Jurkat, Clone E6-1 (cell line): Measurements from ENCODE around the gene HSD3B7.

Source experiments
- DNase-seq: peaks from one replicate; pipeline ENCODE4 v3.0.0-alpha.2; 2011; ENCODE audit warnings: low read depth, low spot score
- H3K4me3 ChIP-seq: 2 replicates; pipeline ENCODE4 v1.5.1; 2011; ENCODE audit warnings: mild to moderate bottlenecking, low read length, control low read depth, moderate library complexity

The HSD3B7 gene

DNA sequence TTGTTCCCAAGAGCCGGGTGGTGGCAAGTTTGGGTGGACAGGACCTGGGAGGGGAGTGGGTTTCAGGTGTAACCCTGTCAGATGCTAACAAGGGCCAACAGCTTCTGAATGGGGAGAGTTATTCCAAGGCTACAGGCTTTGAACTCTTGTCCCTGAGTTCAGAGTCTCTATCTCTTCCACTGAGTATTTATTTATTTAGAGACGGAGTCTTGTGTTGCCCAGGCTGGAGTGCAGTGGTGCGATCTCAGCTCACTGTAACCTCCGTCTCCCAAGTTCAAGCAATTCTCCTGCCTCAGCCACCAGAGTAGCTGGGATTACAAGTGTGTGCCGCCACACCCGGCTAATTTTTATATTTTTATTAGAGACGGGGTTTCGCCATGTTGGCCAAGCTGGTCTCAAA, 30.0 kb upstream of the HSD3B7 start:
- no peak overlapping the region for H3K4me3 ChIP-seq
- DNase-seq, result no peak

DNA sequence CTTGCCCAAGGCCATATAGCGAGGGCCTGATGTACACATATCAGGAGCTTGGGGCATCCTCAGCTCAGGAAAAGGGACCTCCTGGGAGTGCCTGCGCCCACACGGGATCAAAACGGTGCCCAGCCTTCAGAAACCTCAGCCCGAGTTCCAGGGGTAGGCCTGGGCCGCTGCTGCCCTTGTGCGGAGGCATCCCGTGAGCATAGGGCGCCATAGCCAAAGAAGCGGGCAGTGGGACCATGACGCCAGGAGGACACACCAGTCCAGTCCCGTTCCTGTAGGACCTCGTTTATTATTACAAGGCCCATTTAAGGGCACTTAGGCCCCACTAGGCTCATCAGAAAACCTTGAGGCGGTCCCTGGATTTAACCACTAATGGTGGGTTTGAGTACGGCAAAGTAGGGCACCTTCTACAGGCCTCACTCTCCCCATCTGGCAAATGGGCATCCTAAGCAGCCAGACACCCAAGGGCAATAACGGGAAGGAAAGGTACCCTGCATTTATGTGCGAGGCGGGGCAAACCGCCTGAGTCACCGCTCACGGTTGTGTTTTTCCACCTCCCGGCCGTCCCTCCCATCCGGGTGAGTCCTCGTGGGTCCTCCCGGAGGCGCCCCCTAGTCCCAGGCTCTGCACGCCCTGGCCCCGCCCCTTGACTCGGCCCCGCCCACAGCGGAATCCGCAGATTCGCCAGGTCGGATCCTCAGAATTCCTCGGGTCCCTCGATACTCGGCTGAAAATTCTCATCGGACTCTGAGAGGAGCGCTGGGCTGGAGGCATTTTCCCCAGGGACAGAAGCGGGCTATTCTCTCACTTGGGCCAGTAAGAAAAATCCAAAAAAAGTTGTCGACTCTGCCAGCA, 28.2 kb upstream of the HSD3B7 start:
- DNase-seq, result peak; percentile 86
- peak overlapping the region; percentile 93 for H3K4me3 ChIP-seq

DNA sequence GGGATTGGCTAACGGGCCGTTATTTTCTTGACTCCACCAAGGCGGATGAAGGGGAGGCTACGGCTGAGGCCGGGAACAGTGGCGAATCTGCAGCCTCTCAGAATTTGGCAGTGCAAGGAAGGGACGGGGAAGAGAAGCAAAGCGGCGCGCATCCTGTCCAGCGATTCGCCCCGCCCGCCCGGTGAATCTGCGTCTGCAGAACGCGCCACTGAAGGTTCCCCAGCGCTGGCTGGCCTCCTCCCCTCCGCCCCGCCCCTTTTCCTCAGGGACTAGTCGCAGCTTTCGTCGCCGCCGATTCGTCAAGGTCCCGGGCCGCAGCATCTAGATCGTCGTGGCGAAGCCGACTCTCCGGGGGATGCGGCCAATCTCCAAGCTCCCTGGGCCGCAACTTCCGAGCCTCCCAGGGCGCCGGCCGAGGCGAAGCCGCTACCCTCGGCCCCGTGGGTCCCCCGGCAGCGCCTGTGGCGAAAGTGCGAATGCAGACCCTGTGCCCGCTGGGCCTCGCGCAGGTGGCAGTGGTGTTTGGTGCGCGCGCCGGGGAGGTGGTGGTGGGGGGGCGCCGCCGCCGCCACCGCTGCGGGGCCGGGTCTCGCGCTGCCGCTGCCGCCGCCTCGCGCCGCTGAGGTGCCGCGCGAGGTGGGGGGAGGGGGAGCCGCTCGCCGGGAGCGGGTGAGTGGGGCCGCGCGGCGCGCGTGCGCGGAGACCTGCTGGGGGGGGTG, 27.4 kb upstream of the HSD3B7 start, which contains the start of gene SETD1A:
Gene SETD1A (plus strand): TSS at position 299 of the 719 bp plus-strand sequence. CDS start 978 bp downstream, outside the sequence.
- H3K4me3 ChIP-seq, result peak within 1 kb of the TSS; percentile 93
- peak; percentile 94 for DNase-seq

DNA sequence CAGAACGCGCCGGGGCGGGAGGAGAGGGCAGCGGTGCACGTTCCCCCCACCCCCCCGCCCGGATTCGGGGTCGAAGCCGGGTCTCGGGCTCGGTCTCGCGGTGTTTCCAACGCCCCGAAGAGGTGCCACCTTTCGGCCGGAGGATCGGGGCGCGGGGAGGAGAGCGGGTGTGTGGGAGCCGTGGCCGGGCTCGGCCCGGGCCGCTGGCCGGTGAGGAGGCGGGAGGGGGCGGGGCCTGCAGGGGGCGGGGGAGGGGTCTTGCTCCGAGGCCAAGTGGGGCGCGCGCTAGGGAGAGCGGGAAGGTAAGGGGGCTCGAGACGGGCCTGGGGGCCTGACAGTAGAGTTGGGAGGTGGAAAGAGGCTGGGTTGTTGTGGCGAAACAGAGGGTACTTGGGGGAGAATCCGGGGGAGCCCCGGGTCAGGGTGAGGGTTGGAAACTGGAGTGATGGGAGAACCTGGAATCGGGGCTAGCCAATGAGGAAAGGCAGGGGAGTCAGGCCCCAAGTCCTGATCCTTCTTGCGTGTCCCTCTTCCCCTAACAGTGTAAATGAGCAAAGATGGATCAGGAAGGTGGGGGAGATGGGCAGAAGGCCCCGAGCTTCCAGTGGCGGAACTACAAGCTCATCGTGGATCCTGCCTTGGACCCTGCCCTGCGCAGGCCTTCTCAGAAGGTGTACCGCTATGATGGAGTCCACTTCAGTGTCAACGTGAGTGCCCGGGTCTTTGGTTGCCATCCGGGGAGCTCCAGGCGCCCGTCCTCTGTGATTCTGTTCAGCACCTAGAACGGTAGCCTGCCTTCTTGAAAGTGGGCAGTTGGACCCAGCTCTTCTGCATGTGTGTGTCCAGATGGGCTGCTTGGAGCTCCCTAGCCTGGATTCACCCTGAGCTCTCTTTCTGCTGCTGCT, 26.6 kb upstream of the HSD3B7 start:
- H3K4me3 ChIP-seq, result peak overlapping the region; percentile 93
- no peak for DNase-seq

DNA sequence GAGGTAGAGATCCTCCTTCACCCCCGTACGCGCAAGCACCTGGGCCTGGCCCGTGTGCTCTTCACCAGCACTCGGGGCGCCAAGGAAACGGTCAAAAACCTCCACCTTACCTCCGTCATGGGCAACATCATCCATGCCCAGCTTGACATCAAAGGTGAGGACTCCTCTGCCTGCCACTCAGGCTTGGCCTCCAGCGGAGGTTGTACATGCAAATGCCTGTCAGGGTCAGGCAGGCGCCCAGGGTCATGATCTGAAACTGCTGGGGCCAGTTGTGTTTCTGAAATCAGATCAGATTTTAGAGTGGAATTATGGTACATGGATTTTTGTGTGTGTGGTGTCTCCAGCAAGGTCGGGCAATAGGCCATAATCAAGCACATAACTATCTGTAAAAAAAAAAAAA, 23.6 kb upstream of the HSD3B7 start:
- DNase-seq, result no peak
- no peak overlapping the region for H3K4me3 ChIP-seq

DNA sequence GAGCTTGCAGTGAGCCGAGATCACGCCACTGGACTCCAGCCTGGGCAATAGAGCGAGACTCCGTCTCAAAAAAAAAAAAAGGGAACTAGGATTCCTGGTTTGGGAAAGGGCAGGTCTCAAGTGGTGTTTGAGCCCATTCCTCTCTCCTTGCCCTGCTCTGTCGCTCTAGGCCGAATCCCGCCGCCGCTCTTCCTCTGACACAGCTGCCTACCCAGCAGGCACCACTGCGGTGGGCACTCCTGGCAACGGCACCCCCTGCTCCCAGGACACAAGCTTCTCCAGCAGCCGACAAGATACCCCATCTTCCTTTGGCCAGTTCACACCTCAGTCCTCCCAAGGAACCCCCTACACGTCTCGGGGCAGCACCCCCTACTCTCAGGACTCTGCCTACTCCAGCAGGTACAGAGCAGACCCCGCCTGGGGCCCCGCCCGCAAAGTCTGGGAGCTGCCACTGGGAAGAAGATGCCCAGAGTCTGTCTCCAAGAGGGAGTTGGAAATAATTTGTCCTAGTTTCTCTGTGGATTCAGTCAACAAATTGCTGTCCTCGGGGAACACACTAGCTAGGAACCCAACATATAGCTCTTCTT, 21.0 kb upstream of the HSD3B7 start:
- no peak overlapping the region for H3K4me3 ChIP-seq
- DNase-seq, result no peak

DNA sequence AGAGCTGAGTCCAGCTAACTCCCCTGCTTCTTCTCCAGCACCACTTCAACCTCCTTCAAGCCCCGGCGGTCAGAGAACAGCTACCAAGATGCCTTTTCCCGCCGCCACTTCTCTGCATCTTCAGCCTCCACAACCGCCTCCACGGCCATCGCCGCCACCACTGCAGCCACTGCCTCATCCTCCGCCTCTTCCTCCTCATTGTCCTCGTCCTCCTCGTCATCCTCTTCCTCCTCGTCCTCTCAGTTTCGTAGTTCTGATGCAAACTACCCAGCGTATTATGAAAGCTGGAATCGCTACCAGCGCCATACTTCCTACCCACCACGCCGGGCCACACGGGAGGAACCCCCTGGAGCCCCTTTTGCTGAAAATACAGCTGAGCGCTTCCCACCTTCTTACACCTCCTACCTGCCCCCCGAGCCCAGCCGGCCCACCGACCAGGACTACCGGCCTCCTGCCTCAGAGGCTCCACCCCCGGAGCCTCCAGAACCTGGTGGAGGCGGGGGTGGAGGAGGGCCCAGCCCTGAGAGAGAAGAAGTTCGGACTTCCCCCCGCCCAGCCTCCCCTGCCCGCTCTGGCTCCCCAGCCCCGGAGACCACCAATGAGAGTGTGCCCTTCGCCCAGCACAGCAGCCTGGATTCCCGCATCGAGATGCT, 20.3 kb upstream of the HSD3B7 start:
- no peak overlapping the region for H3K4me3 ChIP-seq
- DNase-seq, result no peak

DNA sequence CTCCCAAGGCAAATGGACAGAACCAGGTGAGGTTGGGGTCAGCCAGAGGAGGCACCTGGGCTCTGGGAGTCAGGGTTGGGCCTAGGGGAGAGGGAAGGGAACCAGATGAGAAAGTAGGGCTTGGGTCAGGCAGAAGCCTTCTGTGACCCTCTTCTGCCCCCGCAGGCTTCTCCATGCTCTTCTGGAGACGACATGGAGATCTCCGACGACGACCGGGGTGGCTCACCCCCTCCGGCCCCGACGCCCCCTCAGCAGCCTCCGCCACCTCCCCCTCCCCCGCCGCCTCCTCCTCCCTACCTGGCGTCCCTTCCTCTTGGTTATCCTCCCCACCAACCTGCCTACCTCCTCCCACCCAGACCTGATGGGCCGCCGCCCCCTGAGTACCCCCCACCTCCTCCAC, 19.6 kb upstream of the HSD3B7 start:
- H3K4me3 ChIP-seq, result no peak overlapping the region
- no peak for DNase-seq

DNA sequence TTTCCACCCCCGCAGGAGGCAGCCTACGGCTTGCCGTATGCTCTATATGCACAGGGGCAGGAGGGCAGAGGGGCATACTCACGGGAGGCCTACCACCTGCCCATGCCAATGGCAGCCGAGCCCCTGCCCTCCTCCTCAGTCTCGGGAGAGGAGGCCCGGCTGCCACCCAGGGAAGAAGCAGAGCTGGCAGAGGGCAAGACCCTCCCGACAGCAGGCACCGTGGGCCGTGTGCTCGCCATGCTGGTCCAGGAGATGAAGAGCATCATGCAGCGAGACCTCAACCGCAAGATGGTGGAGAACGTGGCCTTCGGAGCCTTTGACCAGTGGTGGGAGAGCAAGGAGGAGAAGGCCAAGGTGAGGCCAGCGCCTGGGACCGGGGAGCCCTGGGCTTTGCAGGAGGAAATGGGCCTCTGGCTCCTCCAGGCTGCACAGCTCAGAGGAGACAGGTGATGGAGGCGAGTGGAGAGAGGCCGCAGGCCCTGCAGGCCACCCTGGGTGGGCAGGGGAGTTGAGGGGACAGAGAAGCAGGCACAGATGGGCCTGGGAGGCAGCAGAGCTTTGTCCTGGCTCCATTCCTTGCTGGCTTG, 18.9 kb upstream of the HSD3B7 start:
- DNase-seq, result no peak
- no peak overlapping the region for H3K4me3 ChIP-seq

DNA sequence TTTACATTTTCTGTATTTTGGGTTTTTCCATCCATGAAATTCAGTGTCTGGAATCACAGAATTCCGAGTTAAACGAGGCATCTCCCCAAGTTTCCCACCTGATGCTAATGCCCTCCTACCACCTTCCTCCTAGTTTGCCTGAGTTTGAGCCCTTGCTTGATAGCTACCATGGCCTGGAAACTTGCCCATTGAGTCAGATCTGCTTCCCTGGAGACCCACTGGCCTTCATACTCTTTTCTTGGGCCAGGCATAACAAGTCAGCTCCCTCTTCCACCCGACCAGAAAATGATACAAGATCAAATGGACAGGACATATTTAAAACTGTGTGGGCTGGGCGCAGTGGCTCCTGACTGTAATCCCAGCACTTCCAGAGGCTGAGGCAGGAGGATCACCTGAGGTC, 17.2 kb upstream of the HSD3B7 start:
- H3K4me3 ChIP-seq, result no peak overlapping the region
- DNase-seq, result no peak

DNA sequence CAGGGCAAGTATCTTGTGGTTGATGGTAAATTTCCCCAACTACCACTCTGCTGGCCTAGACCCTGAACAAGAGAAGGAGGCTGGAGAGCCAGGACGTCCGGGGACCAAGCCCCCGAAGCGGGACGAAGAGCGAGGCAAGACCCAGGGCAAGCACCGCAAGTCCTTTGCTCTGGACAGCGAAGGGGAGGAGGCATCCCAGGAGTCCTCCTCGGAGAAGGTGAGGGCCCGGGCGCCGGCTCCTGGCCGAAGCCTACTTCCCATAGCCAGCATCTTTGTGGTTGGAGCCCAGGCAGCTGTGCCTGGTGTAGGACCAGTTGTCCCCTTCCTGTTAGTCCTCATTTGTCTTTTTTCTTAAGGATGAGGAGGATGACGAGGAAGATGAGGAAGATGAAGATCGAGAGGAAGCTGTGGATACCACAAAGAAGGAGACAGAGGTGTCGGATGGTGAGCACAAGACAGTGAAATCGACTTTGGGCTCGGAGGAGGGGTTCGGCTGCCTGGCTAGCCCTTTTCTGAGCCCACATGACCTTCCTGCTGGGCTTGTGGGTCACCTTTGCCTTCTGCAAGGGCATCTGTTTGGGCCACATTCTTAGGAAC, 15.7 kb upstream of the HSD3B7 start:
- no peak overlapping the region for H3K4me3 ChIP-seq
- no peak for DNase-seq

DNA sequence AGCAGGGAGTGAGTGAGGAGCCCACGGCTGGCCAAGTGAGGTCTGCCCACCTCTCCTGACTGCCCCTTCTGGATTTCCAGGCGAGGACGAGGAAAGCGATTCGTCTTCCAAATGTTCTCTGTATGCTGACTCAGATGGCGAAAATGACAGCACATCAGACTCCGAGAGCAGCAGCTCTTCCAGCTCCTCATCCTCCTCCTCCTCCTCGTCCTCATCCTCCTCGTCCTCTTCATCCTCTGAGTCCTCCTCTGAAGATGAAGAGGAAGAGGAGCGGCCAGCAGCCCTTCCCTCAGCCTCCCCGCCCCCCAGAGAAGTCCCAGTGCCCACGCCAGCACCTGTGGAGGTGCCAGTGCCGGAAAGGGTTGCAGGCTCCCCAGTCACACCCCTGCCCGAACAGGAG, 13.7 kb upstream of the HSD3B7 start:
- DNase-seq, result no peak
- no peak overlapping the region for H3K4me3 ChIP-seq

DNA sequence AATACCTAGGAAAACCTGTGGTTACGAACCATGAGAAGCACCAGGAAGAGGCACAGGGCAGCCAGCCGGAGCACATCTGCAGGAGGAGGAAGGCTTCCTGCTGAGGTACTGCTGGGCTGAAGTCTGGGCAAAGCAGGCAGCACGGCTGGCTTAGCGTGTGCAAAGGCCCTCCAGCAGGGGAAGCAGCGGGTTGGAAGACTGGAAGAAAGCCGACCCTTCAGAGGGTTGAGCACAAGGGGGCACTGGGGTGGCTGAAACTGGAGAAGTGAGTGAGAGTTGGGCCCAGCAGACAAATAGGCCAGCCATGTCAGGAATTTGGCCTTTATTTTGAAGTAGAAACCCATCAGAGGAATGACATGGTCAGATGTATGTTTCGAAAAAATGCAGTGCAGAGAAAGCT, 12.1 kb upstream of the HSD3B7 start:
- DNase-seq, result no peak
- H3K4me3 ChIP-seq, result no peak overlapping the region

DNA sequence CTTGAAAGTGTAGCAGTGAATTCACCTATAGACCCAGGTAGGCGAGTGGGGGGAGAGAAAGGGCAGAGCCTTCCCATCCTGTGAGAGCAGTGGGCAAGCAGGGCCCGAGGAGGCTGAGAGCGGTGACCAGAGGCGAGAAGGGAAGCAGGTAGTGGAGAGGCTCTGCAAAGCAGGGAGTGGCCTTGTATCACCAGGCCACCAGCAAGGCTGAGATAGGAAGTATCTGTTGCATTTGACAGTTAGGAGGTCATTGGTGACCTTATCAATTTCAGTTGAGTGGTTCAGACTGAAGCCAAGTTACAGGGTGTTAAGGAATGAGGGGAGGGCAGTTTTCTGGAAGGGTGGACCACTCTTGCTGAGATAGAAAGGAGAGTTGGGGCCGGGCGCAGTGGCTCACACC, 10.7 kb upstream of the HSD3B7 start:
- no peak for DNase-seq

DNA sequence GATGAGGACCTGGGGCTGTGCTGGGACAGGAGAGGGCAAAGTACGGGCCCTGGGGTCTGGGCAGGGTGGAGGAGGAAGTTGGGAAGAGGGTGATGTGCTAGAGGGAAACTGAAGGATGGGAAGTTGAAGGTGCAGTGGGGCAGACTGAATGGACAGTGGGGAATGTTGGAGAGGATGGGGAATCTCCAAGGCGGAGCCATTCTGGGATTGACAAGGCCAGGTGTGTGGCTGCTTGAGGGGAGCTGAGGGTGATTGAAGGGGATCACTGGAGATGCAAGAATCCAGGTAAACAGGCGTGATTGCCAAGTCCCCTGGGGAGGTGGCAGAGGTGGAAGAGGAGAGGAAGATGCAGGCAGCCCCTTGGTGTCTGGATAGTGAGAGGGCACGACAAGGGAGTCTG, 8.5 kb upstream of the HSD3B7 start:
- no peak for DNase-seq
- H3K4me3 ChIP-seq, result no peak overlapping the region

More for the DNA sequence above, 10.7 kb upstream of the HSD3B7 start:
- H3K4me3 ChIP-seq, result no peak overlapping the region

DNA sequence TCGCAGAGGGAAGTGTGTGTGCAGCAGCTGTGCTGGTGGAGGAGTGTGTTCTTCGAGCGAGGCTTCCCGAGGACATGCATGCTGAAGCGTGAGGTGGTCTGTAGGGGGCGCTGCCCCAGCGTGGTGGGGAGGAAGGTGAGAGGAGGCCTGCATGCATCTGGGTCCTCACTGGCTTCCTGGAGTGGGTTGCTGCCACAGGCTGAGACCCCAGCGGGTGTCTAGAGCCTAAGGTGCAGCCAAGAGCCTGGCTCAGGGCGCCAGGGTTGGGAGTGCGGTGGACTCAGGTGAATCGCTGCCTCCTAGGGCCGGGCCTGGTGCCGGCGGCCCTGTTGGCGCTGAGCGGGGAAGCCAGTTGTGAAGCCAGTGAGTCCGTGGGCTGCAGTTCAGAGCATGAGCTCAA, 7.5 kb upstream of the HSD3B7 start:
- DNase-seq, result no peak
- H3K4me3 ChIP-seq, result no peak overlapping the region

DNA sequence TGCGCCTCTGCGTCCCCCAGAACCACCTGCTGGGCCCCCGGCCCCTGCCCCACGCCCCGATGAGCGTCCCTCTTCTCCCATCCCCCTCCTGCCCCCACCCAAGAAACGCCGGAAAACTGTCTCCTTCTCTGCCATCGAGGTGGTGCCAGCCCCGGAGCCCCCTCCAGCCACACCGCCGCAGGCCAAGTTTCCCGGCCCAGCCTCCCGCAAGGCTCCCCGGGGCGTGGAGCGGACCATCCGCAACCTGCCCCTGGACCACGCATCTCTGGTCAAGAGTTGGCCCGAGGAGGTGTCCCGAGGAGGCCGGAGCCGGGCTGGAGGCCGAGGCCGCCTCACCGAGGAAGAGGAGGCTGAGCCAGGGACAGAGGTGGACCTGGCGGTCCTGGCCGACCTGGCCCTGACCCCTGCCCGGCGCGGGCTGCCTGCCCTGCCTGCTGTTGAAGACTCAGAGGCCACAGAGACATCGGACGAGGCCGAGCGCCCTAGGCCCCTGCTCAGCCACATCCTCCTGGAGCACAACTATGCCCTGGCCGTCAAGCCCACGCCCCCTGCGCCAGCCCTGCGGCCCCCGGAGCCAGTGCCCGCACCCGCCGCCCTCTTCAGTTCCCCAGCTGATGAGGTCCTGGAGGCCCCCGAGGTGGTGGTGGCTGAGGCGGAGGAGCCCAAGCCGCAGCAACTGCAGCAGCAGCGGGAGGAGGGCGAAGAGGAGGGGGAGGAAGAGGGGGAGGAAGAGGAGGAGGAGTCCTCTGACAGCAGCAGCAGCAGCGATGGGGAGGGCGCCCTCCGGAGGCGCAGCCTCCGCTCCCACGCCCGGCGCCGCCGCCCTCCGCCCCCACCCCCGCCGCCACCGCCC, 5.6 kb upstream of the HSD3B7 start:
- DNase-seq, result no peak
- no peak overlapping the region for H3K4me3 ChIP-seq
